ENCODE data around the gene NUF2.

GRCh38 chr1:163273766-163274441, 47.9 kb upstream of the NUF2 start:
- TF ChIP-seq CTCF (IDR thresholded peaks at IDR 0.05; ENCODE audit: low read length) (no peak), EZH2phosphoT487 (IDR thresholded peaks at IDR 0.05; ENCODE audit: low read length) (no peak), EZH2 (optimal IDR thresholded peaks at IDR 0.05; ENCODE audit: low read depth, low read length) (no peak)

Data from MM.1S (cell line).